HTR-8/SVneo (cell line): Measurements from ENCODE around the gene SORL1.

Experiments used
- DNase-seq: peaks from one replicate; pipeline ENCODE4 v3.0.0; 2011; ENCODE audit warnings: low spot score, mixed read lengths; ENCODE audit not compliant: insufficient read length
- FAIRE-seq: peaks from 2 replicates; lab custom pipeline; 2011; peaks lifted over from hg19 to GRCh38; lab: Jason Lieb, UNC

SORL1 gene

DNA sequence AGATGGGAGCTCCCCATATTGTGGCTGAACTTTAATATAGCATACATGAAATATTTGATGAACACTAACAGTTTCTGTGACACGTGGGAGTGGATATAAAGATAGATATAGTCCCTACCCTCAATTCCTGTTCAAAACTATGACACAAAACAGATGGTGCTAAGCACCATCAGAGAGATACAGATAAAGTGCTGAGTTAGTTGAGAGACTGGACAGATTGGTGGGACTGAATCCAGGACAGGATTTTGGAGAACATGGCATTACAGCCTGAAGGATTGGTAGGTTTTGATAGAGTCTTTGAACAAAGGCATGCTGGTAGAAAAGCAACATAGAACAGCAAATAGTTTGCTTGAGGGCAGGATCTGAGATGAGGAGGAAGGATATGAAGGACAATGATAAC is 215.7 kb downstream of the SORL1 start:
- FAIRE-seq (no peak), DNase-seq (no peak)

DNA sequence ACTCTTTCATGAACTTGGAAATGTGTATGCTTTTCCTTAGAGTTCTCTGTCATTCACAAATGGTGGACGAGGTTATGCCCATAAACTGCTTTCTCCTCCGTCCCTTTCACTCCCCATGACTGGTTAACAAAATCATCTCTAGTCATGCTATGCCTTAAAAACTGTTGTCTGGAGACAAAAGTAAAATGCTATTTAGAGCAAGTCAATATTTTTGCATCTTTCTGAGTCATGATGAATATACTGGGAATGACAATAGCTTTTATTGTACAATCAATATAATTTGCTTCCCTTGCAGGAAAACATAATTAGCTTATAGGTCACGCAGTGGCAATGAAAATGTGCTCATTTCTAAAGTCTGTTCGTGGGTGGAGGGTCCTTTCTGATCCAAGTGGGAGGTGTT is 217.3 kb downstream of the SORL1 start:
- no peak for FAIRE-seq
- no peak for DNase-seq

- DNase-seq (no peak), FAIRE-seq (no peak)
Observed at GRCh38 chr11:121670266-121670665, 218.2 kb downstream of the SORL1 start.

GRCh38 chr11:121670805-121671282 is 218.7 kb downstream of the SORL1 start:
- FAIRE-seq: no peak
- no peak for DNase-seq

DNA sequence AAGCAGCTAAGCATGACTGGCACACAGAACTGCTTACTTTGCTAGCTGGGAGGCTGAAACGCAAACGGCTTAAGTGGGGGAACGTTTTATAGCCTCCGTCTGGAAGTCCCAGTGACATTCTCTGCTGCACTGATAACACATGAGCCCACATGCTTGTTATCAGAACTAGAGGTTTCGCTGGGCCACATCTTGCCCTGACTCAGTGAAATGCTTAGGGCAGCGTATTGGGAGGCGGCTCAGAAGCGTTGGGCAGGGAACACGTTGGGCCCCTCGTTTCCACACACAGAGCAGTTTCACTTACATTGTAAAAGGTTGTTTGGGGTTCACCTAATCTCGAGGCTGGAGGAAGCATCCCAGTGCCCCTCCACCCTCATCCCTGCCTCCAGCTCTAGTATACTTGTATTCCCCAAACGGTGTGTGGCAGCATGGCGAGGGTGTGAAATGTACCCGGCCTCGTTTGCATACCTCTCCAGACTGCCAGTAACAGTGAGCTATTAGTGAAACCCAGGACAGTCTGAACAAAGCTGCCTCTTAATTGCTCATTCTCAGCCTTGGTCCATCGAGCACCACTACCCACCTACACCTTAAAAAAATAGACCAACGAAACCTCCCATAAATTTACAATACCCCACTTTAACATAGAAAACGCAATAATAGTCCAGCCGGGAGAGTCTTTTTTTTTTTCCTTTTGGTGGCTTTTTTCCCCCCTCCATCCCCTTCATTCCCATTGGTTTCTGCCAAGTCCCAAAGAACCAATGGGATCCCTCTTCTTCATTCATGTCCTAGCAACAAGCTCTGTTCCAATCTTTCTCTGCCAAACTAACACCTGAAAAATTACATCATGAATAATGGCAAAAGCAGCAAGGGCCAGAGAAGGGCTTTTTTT is 219.4 kb downstream of the SORL1 start:
- FAIRE-seq (no peak), DNase-seq (no peak)

DNA sequence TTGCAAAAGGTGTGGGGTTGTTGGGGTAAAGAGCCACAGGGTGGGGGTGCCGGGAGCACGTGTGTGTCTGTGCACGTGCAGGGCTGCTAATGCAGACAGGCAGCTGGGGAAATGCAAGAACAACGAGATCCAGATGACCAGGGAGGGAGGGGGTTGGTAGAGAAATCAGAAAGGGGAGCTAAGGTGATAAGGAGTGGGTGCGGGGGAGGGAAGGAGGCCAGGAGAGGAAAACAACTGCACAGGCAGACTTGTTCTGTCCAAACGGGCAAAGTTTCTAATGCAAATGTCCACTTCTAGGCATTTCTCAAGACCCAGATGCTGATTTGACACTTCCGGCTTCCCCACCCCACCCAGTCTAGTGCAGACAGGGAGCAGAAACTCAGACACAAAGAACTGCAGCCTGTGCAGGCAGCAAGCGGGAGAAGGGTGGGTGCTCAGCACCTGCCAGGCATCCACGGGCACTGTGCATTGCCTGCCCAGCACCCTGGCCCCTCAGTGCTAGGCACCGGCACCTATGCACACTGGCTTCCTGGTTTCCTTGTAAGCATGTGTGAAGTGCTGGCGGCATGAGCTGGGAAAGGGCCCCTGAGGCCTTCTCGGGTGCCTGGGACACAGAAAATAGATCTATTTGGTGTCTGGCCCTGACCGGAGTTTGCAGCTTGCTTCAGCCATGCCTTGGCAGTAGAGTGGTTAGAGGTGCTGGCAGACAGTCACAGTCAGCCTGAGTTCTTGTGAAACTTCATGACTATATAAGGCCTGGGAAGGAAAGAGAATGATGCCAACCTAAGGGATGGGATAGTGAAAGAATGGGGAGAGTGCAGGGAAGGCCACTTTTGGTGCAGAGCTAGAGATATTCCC is 220.7 kb downstream of the SORL1 start:
- DNase-seq: no peak
- FAIRE-seq: no peak

GRCh38 chr11:121681550-121682268 is 229.6 kb downstream of the SORL1 start:
- FAIRE-seq (no peak), DNase-seq (no peak)
